A673 (cell line): ENCODE results near the gene ADCY3.

Source experiments
- EZH2 ChIP-seq: fragments of 200-600 bp; sonication (generic); IDR thresholded peaks from 2 replicates; pipeline ENCODE4 v1.6.1; 2017; ENCODE audit warnings: borderline replicate concordance, low read depth, mild to moderate bottlenecking, mixed read lengths, antibody characterized with exemption, low read length; ENCODE audit not compliant: poor library complexity, severe bottlenecking
- TF ChIP-seq, protein P1 (sequence below): fragments of 300-800, 200-600 bp; sonication (generic); conservative IDR thresholded peaks from 2 replicates; pipeline ENCODE4 v1.5.1; 2017; ENCODE audit warnings: low read depth, mild to moderate bottlenecking, antibody characterized with exemption, low read length, moderate library complexity, mixed read lengths

DNA sequence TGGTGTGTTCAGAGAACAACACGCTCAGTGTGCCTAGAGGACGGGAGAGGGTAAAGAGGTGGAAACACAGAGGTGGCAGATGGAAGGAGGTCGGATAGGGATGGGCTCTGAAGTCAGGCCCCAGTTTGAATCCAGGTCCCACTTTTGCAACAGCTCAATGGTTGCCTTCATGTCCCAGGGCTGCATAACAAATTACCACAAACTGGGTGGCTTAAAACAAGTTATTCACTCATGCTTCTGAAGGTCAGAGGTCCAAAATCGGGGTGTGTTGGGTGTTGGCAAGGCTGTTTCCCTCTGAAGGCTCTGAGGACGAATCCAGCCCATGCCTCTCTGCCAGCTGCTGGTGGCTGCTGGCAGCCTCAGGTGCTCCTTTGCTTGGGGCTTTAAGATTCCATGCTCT lies 12.7 kb upstream of the ADCY3 start:
- TF ChIP-seq, protein P1, sequence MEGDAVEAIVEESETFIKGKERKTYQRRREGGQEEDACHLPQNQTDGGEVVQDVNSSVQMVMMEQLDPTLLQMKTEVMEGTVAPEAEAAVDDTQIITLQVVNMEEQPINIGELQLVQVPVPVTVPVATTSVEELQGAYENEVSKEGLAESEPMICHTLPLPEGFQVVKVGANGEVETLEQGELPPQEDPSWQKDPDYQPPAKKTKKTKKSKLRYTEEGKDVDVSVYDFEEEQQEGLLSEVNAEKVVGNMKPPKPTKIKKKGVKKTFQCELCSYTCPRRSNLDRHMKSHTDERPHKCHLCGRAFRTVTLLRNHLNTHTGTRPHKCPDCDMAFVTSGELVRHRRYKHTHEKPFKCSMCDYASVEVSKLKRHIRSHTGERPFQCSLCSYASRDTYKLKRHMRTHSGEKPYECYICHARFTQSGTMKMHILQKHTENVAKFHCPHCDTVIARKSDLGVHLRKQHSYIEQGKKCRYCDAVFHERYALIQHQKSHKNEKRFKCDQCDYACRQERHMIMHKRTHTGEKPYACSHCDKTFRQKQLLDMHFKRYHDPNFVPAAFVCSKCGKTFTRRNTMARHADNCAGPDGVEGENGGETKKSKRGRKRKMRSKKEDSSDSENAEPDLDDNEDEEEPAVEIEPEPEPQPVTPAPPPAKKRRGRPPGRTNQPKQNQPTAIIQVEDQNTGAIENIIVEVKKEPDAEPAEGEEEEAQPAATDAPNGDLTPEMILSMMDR: no peak
- no peak for TF ChIP-seq EZH2
